ENCODE measurements around the gene NBPF4.
A peak's percentile ranks its signal among the peaks of the same experiment; 100 is the strongest.
"Not testable (repeated sequence)": the region's sequence is repeated elsewhere in the genome, so short reads cannot be mapped to it uniquely, and the experiment has no call there.

Gene NBPF4

GRCh38 chr1:108209456-108210108, 34.3 kb downstream of the NBPF4 start:
- DNase-seq = no peak

- DNase-seq = no peak
Observed at GRCh38 chr1:108208724-108209446, 35.0 kb downstream of the NBPF4 start.

- not testable (repeated sequence) for DNase-seq
Observed at GRCh38 chr1:108203582-108203981, 40.3 kb downstream of the NBPF4 start.

- no peak for DNase-seq
Observed at GRCh38 chr1:108201687-108202086, 42.2 kb downstream of the NBPF4 start.

- DNase-seq = peak; percentile 69
Observed at GRCh38 chr1:108200687-108201051, 43.2 kb downstream of the NBPF4 start.

- peak; percentile 87 for DNase-seq
Observed at GRCh38 chr1:108199781-108200686, 43.8 kb downstream of the NBPF4 start, which contains the start of gene SLC25A24. TSS of gene SLC25A24 (minus strand) at chr1:108200343. CDS start at chr1:108200138, 205 bp downstream.

- peak; percentile 49 for DNase-seq
Observed at GRCh38 chr1:108199201-108199691, 44.6 kb downstream of the NBPF4 start.

- peak; percentile 11 for DNase-seq
Observed at GRCh38 chr1:108194051-108194450, 49.8 kb downstream of the NBPF4 start.

- DNase-seq = no peak
Observed at GRCh38 chr1:108193333-108193732, 50.5 kb downstream of the NBPF4 start.

GRCh38 chr1:108192581-108192980, 51.3 kb downstream of the NBPF4 start:
- no peak for DNase-seq

GRCh38 chr1:108190686-108191416, 53.0 kb downstream of the NBPF4 start:
- no peak for DNase-seq

GRCh38 chr1:108190001-108190634, 53.8 kb downstream of the NBPF4 start:
- no peak for DNase-seq

- no peak for DNase-seq
Observed at GRCh38 chr1:108188801-108189200, 55.1 kb downstream of the NBPF4 start.

- DNase-seq = no peak
Observed at GRCh38 chr1:108182959-108183700, 60.7 kb downstream of the NBPF4 start.

- DNase-seq = no peak
Observed at GRCh38 chr1:108179018-108179417, 64.9 kb downstream of the NBPF4 start.

Measured in inflammatory macrophage treated with lipopolysaccharide for 4 hours (primary cell).